ENCODE measurements around the gene MCRIP1. TPM values are rescaled to one million over a fixed set of nuclear protein-coding genes. Genes with fewer than 3 reads are reported as not detected.

Gene MCRIP1
- polyA plus RNA-seq, 1 donor (not counting 4 experiments of a cell fraction or from before 2014, with no cell fraction given), result 17.7 TPM

DNA sequence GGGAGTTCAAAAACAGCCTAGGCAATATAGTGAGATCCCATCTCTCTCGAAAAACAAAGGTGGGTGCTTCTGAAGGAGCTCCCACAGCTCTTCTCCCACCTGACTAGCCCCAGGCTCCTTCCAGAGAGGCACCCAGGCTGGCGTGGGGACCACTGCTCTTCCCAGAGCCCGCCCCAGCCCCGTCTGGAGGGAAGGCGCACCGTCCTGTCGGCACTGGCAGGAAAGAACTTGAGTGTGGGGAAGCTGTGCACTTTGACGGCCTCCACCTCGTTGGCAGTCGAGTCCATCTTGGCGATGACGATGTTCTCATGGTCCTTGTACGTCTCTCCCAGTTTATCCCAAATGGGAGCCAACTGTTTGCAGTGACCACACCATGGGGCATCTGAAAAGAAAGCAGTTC, 12.3 kb upstream of the MCRIP1 start:
- Histone ChIP-seq H2AFZ (ENCODE audit: control insufficient read depth, low read length) (no peak overlapping the region), H3K36me3 (ENCODE audit: control insufficient read depth in 2 of 2, extremely low read depth in 1 of 2, insufficient read depth in 2 of 2, low read length in 2 of 2) (peaks cover 38 to 58% of the 10 kb centered on the region in 2 experiments), H3K4me2 (ENCODE audit: control insufficient read depth, extremely low read depth, insufficient read depth, low read depth, low read length) (no peak overlapping the region), H3K9me1 (ENCODE audit: control insufficient read depth, extremely low read depth, insufficient read depth, low read length) (no peaks in the 10 kb centered on the region), H3K9ac (ENCODE audit: control insufficient read depth, extremely low read depth, insufficient read depth, low read length) (no peak overlapping the region), H3K4me1 (ENCODE audit: control insufficient read depth, extremely low read depth, insufficient read depth, low read length) (peaks cover 35% of the 10 kb centered on the region), H3K79me2 (ENCODE audit: control insufficient read depth, insufficient read depth, low read length) (no peaks in the 10 kb centered on the region), H3K4me3 (ENCODE audit: control insufficient read depth in 2 of 3, extremely low read depth in 1 of 3, insufficient read depth in 2 of 3, low read depth in 1 of 3, low read length in 3 of 3) (no peak overlapping the region), H3K9me3 (ENCODE audit: control insufficient read depth, low read depth, low read length) (no peaks in the 10 kb centered on the region), H4K20me1 (ENCODE audit: control insufficient read depth, extremely low read depth, insufficient read depth, low read length) (peaks cover 2% of the 10 kb centered on the region), H3K27ac (ENCODE audit: control insufficient read depth, insufficient read depth, low read length) (no peak overlapping the region), H3K27me3 (ENCODE audit: control insufficient read depth, extremely low read depth, insufficient read depth, low read length) (no peaks in the 10 kb centered on the region)
- no peak for DNase-seq (ENCODE audit: low read depth, low spot score)
- TF ChIP-seq, protein P1, sequence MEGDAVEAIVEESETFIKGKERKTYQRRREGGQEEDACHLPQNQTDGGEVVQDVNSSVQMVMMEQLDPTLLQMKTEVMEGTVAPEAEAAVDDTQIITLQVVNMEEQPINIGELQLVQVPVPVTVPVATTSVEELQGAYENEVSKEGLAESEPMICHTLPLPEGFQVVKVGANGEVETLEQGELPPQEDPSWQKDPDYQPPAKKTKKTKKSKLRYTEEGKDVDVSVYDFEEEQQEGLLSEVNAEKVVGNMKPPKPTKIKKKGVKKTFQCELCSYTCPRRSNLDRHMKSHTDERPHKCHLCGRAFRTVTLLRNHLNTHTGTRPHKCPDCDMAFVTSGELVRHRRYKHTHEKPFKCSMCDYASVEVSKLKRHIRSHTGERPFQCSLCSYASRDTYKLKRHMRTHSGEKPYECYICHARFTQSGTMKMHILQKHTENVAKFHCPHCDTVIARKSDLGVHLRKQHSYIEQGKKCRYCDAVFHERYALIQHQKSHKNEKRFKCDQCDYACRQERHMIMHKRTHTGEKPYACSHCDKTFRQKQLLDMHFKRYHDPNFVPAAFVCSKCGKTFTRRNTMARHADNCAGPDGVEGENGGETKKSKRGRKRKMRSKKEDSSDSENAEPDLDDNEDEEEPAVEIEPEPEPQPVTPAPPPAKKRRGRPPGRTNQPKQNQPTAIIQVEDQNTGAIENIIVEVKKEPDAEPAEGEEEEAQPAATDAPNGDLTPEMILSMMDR (optimal IDR thresholded peaks at IDR 0.05 in 1 of 3, IDR thresholded peaks at IDR 0.05 in 1 of 3, conservative IDR thresholded peaks at IDR 0.05 in 1 of 3; ENCODE audit: extremely low read depth in 1 of 3, insufficient read depth in 2 of 3, low read length in 3 of 3), result no peak
- TF ChIP-seq EZH2 (IDR thresholded peaks at IDR 0.05; ENCODE audit: low read length), result no peak
- FAIRE-seq, result no peak
- dilution Hi-C loops (cut with MboI; ENCODE audit: extremely low pct_ligation_motif_present, low sequenced_read_pairs), result no loop called here

DNA sequence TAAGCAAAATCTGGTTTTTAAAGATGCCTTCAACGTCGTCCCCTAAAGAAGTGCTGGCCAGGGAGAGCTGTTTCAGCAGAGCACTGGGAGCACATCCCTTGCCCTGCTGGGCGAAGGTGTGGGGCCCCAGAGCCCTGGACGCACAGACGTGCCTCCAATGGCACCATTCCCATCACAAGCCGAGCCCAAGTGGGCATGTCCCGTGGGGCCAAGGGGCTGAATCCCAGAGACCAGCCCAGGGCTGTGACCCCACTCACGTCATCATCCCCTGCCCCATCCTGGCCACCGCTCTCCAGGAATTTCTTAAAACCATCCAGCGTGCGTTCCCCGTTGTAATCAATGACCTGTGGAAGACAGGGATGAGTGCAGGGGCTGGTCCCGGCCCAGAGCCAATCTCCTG, 11.8 kb upstream of the MCRIP1 start:
- Histone ChIP-seq H4K20me1 (ENCODE audit: control insufficient read depth, extremely low read depth, insufficient read depth, low read length) (peaks cover 2% of the 10 kb centered on the region), H3K9me1 (ENCODE audit: control insufficient read depth, extremely low read depth, insufficient read depth, low read length) (no peaks in the 10 kb centered on the region), H3K9ac (ENCODE audit: control insufficient read depth, extremely low read depth, insufficient read depth, low read length) (no peak overlapping the region), H3K4me2 (ENCODE audit: control insufficient read depth, extremely low read depth, insufficient read depth, low read depth, low read length) (no peak overlapping the region), H3K9me3 (ENCODE audit: control insufficient read depth, low read depth, low read length) (no peaks in the 10 kb centered on the region), H3K79me2 (ENCODE audit: control insufficient read depth, insufficient read depth, low read length) (no peaks in the 10 kb centered on the region), H3K4me3 (ENCODE audit: control insufficient read depth in 2 of 3, extremely low read depth in 1 of 3, insufficient read depth in 2 of 3, low read depth in 1 of 3, low read length in 3 of 3) (no peak overlapping the region), H3K36me3 (ENCODE audit: control insufficient read depth in 2 of 2, extremely low read depth in 1 of 2, insufficient read depth in 2 of 2, low read length in 2 of 2) (peaks cover 38 to 58% of the 10 kb centered on the region in 2 experiments), H3K27ac (ENCODE audit: control insufficient read depth, insufficient read depth, low read length) (no peak overlapping the region), H3K4me1 (ENCODE audit: control insufficient read depth, extremely low read depth, insufficient read depth, low read length) (peaks cover 36% of the 10 kb centered on the region), H3K27me3 (ENCODE audit: control insufficient read depth, extremely low read depth, insufficient read depth, low read length) (no peaks in the 10 kb centered on the region), H2AFZ (ENCODE audit: control insufficient read depth, low read length) (no peak overlapping the region)
- FAIRE-seq (no peak), DNase-seq (ENCODE audit: low read depth, low spot score) (no peak)
- no peak for TF ChIP-seq EZH2 (IDR thresholded peaks at IDR 0.05; ENCODE audit: low read length)
- TF ChIP-seq, protein P1 (optimal IDR thresholded peaks at IDR 0.05 in 1 of 3, IDR thresholded peaks at IDR 0.05 in 1 of 3, conservative IDR thresholded peaks at IDR 0.05 in 1 of 3; ENCODE audit: extremely low read depth in 1 of 3, insufficient read depth in 2 of 3, low read length in 3 of 3), result no peak
- dilution Hi-C loops (cut with MboI; ENCODE audit: extremely low pct_ligation_motif_present, low sequenced_read_pairs), result no loop called here
